NB4 (cell line): ENCODE data around the gene AP3S2.

Experiments
- MYC ChIP-seq: IDR thresholded peaks from 2 replicates; pipeline ENCODE4 v1.6.1; 2011; ENCODE audit warnings: low read depth, low read length
- POLR2A ChIP-seq: IDR thresholded peaks from 2 replicates; pipeline ENCODE4 v1.6.1; 2011; ENCODE audit warnings: mild to moderate bottlenecking; ENCODE audit not compliant: insufficient read length; ENCODE audit errors: extremely low read depth
- TF ChIP-seq, protein P1 (sequence below): IDR thresholded peaks from one replicate; pipeline ENCODE4 v1.5.1; 2012; ENCODE audit warnings: low read depth, low read length

DNA sequence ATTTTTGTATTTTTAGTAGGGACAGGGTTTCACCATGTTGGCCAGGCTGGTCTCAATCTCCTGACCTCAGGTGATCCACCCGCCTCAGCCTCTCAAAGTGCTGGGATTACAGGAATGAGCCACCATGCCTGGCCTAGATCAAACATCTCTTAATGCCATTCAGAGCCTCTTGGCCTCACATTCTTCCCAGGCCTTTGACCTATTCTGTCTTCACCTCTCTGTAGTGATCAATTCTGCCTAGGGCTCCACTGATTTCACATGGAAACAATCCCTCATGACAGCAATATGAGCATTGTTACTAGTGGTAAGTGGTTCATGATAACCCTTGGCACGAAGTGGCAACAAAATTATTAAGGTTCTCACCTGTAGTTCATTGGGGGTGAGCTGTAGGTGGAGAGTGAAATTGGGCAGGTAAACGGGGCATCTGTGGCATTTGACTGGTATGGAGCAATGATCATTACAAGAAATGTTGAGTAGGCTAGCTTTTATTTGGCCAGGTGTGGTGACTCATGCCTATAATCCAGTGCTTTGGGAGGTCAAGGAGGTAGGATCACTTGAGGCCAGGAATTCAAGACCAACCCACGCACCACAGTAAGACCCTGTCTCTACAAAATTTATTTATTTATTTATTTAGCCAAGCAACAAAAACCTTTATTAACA, 23.8 kb upstream of the AP3S2 start:
- no peak for TF ChIP-seq MYC
- TF ChIP-seq POLR2A, result no peak
- TF ChIP-seq, protein P1, sequence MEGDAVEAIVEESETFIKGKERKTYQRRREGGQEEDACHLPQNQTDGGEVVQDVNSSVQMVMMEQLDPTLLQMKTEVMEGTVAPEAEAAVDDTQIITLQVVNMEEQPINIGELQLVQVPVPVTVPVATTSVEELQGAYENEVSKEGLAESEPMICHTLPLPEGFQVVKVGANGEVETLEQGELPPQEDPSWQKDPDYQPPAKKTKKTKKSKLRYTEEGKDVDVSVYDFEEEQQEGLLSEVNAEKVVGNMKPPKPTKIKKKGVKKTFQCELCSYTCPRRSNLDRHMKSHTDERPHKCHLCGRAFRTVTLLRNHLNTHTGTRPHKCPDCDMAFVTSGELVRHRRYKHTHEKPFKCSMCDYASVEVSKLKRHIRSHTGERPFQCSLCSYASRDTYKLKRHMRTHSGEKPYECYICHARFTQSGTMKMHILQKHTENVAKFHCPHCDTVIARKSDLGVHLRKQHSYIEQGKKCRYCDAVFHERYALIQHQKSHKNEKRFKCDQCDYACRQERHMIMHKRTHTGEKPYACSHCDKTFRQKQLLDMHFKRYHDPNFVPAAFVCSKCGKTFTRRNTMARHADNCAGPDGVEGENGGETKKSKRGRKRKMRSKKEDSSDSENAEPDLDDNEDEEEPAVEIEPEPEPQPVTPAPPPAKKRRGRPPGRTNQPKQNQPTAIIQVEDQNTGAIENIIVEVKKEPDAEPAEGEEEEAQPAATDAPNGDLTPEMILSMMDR, result no peak
